Smooth muscle cell (in vitro differentiated cells): Measurements from ENCODE around the gene IQCF2. TPM values are rescaled to one million over a fixed set of nuclear protein-coding genes. Genes with fewer than 3 reads are reported as not detected.
A peak's percentile ranks its signal among the peaks of the same experiment; 100 is the strongest.

Source experiments
- DNase-seq: peaks from one replicate; lab custom pipeline; 2025; ENCODE audit not compliant: unreplicated experiment; lab: John Stamatoyannopoulos, UW
- H2AFZ ChIP-seq: fragments of 200-600 bp; sonication (generic); 2 replicates; pipeline ENCODE4 v1.6.0; 2016; ENCODE audit warnings: antibody characterized with exemption, low read depth, mild to moderate bottlenecking
- H3F3A ChIP-seq: fragments of 200-600 bp; sonication (generic); 2 replicates; pipeline ENCODE4 v1.6.0; 2017; ENCODE audit warnings: antibody characterized with exemption, low read depth
- H3K27ac ChIP-seq: fragments of 200-600 bp; sonication (generic); 2 replicates; pipeline ENCODE4 v1.5.1; 2016; ENCODE audit warnings: low read depth, mild to moderate bottlenecking
- H3K27me3 ChIP-seq: fragments of 200-600 bp; sonication (generic); 2 replicates; pipeline ENCODE4 v1.6.1; 2016; ENCODE audit warnings: low read depth, mild to moderate bottlenecking
- H3K36me3 ChIP-seq: fragments of 200-600 bp; sonication (generic); 2 replicates; pipeline ENCODE4 v1.5.1; 2016; ENCODE audit warnings: low read depth
- H3K4me1 ChIP-seq: fragments of 200-600 bp; sonication (generic); 2 replicates; pipeline ENCODE4 v1.5.1; 2016; ENCODE audit warnings: low read depth
- H3K4me2 ChIP-seq: fragments of 200-600 bp; sonication (generic); 2 replicates; pipeline ENCODE4 v1.6.0; 2016; ENCODE audit warnings: mild to moderate bottlenecking
- H3K4me3 ChIP-seq: fragments of 200-600 bp; sonication (generic); 2 replicates; pipeline ENCODE4 v1.5.1; 2016; ENCODE audit warnings: mild to moderate bottlenecking
- H3K79me2 ChIP-seq: fragments of 200-600 bp; sonication (generic); 2 replicates; pipeline ENCODE4 v1.6.0; 2016; ENCODE audit warnings: low read depth, mild to moderate bottlenecking
- H3K9ac ChIP-seq: fragments of 200-600 bp; sonication (generic); 2 replicates; pipeline ENCODE4 v1.6.0; 2016; ENCODE audit warnings: low read depth
- H3K9me3 ChIP-seq: fragments of 200-600 bp; sonication (generic); replicated peaks from 2 replicates; pipeline ENCODE4 v1.5.1; 2016; ENCODE audit warnings: low read depth
- H4K20me1 ChIP-seq: fragments of 200-600 bp; sonication (generic); 2 replicates; pipeline ENCODE4 v1.6.0; 2016; ENCODE audit warnings: low read depth
- CTCF ChIP-seq: fragments of 200-600 bp; sonication (generic); IDR thresholded peaks from 2 replicates; pipeline ENCODE4 v1.5.1; 2017; ENCODE audit warnings: borderline replicate concordance, mild to moderate bottlenecking, antibody characterized with exemption; ENCODE audit not compliant: insufficient read depth, poor library complexity, severe bottlenecking
- WGBS: methylation state at CpG from one replicate; pipeline ENCODE4 v1.1.7; 2016; ENCODE audit warnings: low lambda C conversion rate; 5-methylcytosine and 5-hydroxymethylcytosine counted together
- polyA plus RNA-seq: library from polyadenylated mRNA; unstranded; fragments of >200 nt; fragmentation: Nextera tagmentation; extraction: Ambion mirVana; gene quantifications from 2 replicates; pipeline ENCODE4 v1.2.1, GENCODE V29; 2016
- total RNA-seq: library from RNA; depleted of rRNA; stranded (reverse); fragments of >200 nt; gene quantifications from 2 replicates; pipeline ENCODE4 v1.2.3, GENCODE V29; 2014

Gene IQCF2
- total and polyA plus RNA-seq, 2 experiments from 2014 or later = not detected

- Histone ChIP-seq H3K27ac (no peak overlapping the region), H3K79me2 (no peaks in the 10 kb centered on the region), H3K4me3 (no peak overlapping the region), H3K27me3 (no peaks in the 10 kb centered on the region), H3K4me2 (no peak overlapping the region), H3K36me3 (no peaks in the 10 kb centered on the region), H3K9me3 (no peaks in the 10 kb centered on the region), H2AFZ (no peak overlapping the region), H3K4me1 (no peaks in the 10 kb centered on the region), H3K9ac (no peak overlapping the region), H4K20me1 (no peaks in the 10 kb centered on the region), H3F3A (no peaks in the 10 kb centered on the region)
- DNase-seq = no peak
- WGBS = 51% methylated on average over 12 of the region's 12 CpGs
- TF ChIP-seq CTCF = peak; percentile 11
These were observed 41.6 kb upstream of the IQCF2 start for GRCh38 chr3:51819709-51820406.

- no peak overlapping the region for H2AFZ ChIP-seq
- no peaks in the 10 kb centered on the region for H3K36me3 ChIP-seq
- H3K27me3 ChIP-seq = no peaks in the 10 kb centered on the region
- 76% methylated on average over 1 of the region's 1 CpG for WGBS
- no peaks in the 10 kb centered on the region for H3K9me3 ChIP-seq
- no peak for DNase-seq
- no peak overlapping the region for H3K4me2 ChIP-seq
- no peaks in the 10 kb centered on the region for H4K20me1 ChIP-seq
- no peak overlapping the region for H3K27ac ChIP-seq
- no peaks in the 10 kb centered on the region for H3F3A ChIP-seq
- no peaks in the 10 kb centered on the region for H3K79me2 ChIP-seq
- TF ChIP-seq CTCF = no peak
- no peaks in the 10 kb centered on the region for H3K4me1 ChIP-seq
- no peak overlapping the region for H3K4me3 ChIP-seq
- no peak overlapping the region for H3K9ac ChIP-seq
These were observed 33.1 kb upstream of the IQCF2 start for GRCh38 chr3:51828297-51828696.

- no peaks in the 10 kb centered on the region for H3K9me3 ChIP-seq
- no peaks in the 10 kb centered on the region for H3K36me3 ChIP-seq
- H3K27ac ChIP-seq = no peak overlapping the region
- WGBS = 94% methylated on average over 13 of the region's 13 CpGs
- no peak overlapping the region for H3K4me2 ChIP-seq
- H3F3A ChIP-seq = no peaks in the 10 kb centered on the region
- no peaks in the 10 kb centered on the region for H3K79me2 ChIP-seq
- no peak overlapping the region for H2AFZ ChIP-seq
- no peaks in the 10 kb centered on the region for H4K20me1 ChIP-seq
- no peak overlapping the region for H3K9ac ChIP-seq
- no peak overlapping the region for H3K4me3 ChIP-seq
- no peaks in the 10 kb centered on the region for H3K27me3 ChIP-seq
- H3K4me1 ChIP-seq = no peaks in the 10 kb centered on the region
- no peak for DNase-seq
- no peak for TF ChIP-seq CTCF
These were observed 31.1 kb upstream of the IQCF2 start for GRCh38 chr3:51830345-51830744.

GRCh38 chr3:51830836-51831385, 30.5 kb upstream of the IQCF2 start:
- Histone ChIP-seq H3K9me3 (no peaks in the 10 kb centered on the region), H3K27me3 (no peaks in the 10 kb centered on the region), H3K4me3 (no peak overlapping the region), H3K79me2 (no peaks in the 10 kb centered on the region), H3K4me1 (no peaks in the 10 kb centered on the region), H3F3A (no peaks in the 10 kb centered on the region), H2AFZ (no peak overlapping the region), H3K9ac (no peak overlapping the region), H3K4me2 (no peak overlapping the region), H4K20me1 (no peaks in the 10 kb centered on the region), H3K27ac (no peak overlapping the region), H3K36me3 (no peaks in the 10 kb centered on the region)
- no peak for TF ChIP-seq CTCF
- no peak for DNase-seq
- WGBS = 63% methylated on average over 4 of the region's 4 CpGs
